Natural killer cell treated with Interleukin-12 subunit alpha and Interleukin-12 subunit beta and Interleukin-15 and Interleukin-18, amount 100 ng/mL, for 72 hours (primary cell): ENCODE results near the gene TUBG2. TPM values are rescaled to one million over a fixed set of nuclear protein-coding genes. Genes with fewer than 3 reads are reported as not detected.
"Not testable (repeated sequence)": the region's sequence is repeated elsewhere in the genome, so short reads cannot be mapped to it uniquely, and the experiment has no call there.

Experiments used
- ATAC-seq, 2 donors: fragments of 150-1000 bp; cut with Tn5 transposase in 1 of 2; sonication (Bioruptor Pico), chemical (Tn5 transposase) in 1 of 2; 2 replicates each; pipeline ENCODE4 v1.10.0; 2021
- DNase-seq: peaks from one replicate; pipeline ENCODE4 v3.0.0; 2022; ENCODE audit warnings: low spot score
- H3K27ac Mint-ChIP-seq, 2 donors: 1 replicate in 1 of 2; 2 replicates in 1 of 2; pipeline ENCODE4 v1.8.0; 2022; ENCODE audit warnings: mixed read lengths in 2 of 2, mild to moderate bottlenecking in 1 of 2, moderate library complexity in 1 of 2
- H3K27me3 Mint-ChIP-seq, 2 donors: 1 replicate in 1 of 2; 2 replicates in 1 of 2; pipeline ENCODE4 v1.8.0; 2022; ENCODE audit warnings: mixed read lengths in 2 of 2
- H3K36me3 Mint-ChIP-seq: one replicate; pipeline ENCODE4 v1.8.0; 2022; ENCODE audit warnings: mixed read lengths
- H3K4me1 Mint-ChIP-seq, 2 donors: 1 replicate in 1 of 2; 2 replicates in 1 of 2; pipeline ENCODE4 v1.8.0; 2022; ENCODE audit warnings: low read depth in 2 of 2, mixed read lengths in 2 of 2, mild to moderate bottlenecking in 1 of 2
- H3K4me3 Mint-ChIP-seq: one replicate; pipeline ENCODE4 v1.8.0; 2022; ENCODE audit warnings: mixed read lengths
- H3K9me3 Mint-ChIP-seq: 2 replicates; pipeline ENCODE4 v1.8.0; 2022; ENCODE audit warnings: mixed read lengths
- total RNA-seq, 2 donors: library from RNA; stranded (reverse); gene quantifications; one replicate each; pipeline ENCODE4 v1.2.3, GENCODE V29; 2022

TUBG2 gene
- total RNA-seq, 2 donors from 2014 or later = 3.9 to 8.0 TPM

GRCh38 chr17:42632949-42633444 lies 26.1 kb upstream of the TUBG2 start:
- Mint-ChIP-seq H3K9me3 (no peaks in the 10 kb centered on the region), H3K4me1 (peaks cover 0 to 5% of the 10 kb centered on the region in 2 donors), H3K36me3 (no peaks in the 10 kb centered on the region), H3K27ac (no peak overlapping the region), H3K27me3 (peaks cover 0 to 2% of the 10 kb centered on the region in 2 donors), H3K4me3 (no peak overlapping the region)
- ATAC-seq (no peak), DNase-seq (no peak)

- peaks cover 0 to 7% of the 10 kb centered on the region in 2 donors for H3K4me1 Mint-ChIP-seq
- H3K9me3 Mint-ChIP-seq = no peaks in the 10 kb centered on the region
- H3K27me3 Mint-ChIP-seq = peaks cover 0 to 9% of the 10 kb centered on the region in 2 donors
- DNase-seq = no peak
- H3K4me3 Mint-ChIP-seq = no peak overlapping the region
- H3K36me3 Mint-ChIP-seq = no peaks in the 10 kb centered on the region
- no peak for ATAC-seq
- H3K27ac Mint-ChIP-seq = no peak overlapping the region
Observed at GRCh38 chr17:42639525-42640113, 19.5 kb upstream of the TUBG2 start.

GRCh38 chr17:42640121-42640520 lies 19.0 kb upstream of the TUBG2 start:
- Mint-ChIP-seq H3K4me1 (peaks cover 0 to 7% of the 10 kb centered on the region in 2 donors), H3K36me3 (no peaks in the 10 kb centered on the region), H3K4me3 (no peak overlapping the region), H3K9me3 (no peaks in the 10 kb centered on the region), H3K27me3 (peaks cover 0 to 9% of the 10 kb centered on the region in 2 donors), H3K27ac (no peak overlapping the region)
- ATAC-seq = no peak
- no peak for DNase-seq

DNA sequence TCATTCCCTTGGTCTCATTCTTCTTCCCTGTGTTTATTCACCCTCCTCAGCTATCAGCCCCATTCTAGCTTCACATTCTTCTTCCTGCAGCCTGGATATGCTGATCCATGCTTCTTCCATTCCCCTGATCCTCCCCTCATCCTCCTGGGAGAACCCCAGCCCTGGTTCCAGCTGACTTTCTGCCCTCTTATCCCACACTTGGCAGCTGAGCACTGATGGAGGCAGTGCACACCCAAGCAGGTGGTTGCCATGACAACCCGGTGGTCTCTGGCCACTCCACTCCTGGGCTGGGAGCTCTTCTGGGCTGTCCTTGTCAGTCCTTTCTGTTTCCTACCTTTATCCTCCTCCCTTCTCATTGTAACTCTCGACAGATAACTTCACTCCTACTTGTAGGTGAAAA lies 16.7 kb upstream of the TUBG2 start:
- Mint-ChIP-seq H3K4me1 (peaks cover 0 to 7% of the 10 kb centered on the region in 2 donors), H3K27me3 (peaks cover 0 to 9% of the 10 kb centered on the region in 2 donors), H3K4me3 (no peak overlapping the region), H3K27ac (no peak overlapping the region), H3K36me3 (no peaks in the 10 kb centered on the region), H3K9me3 (no peaks in the 10 kb centered on the region)
- no peak for DNase-seq
- no peak for ATAC-seq

GRCh38 chr17:42647778-42648177 lies 11.3 kb upstream of the TUBG2 start:
- H3K4me3 Mint-ChIP-seq = no peak overlapping the region
- H3K9me3 Mint-ChIP-seq = no peaks in the 10 kb centered on the region
- DNase-seq (no peak), ATAC-seq (peak in 1 of 2 donors; percentile 48)
- peaks cover 9 to 10% of the 10 kb centered on the region in 2 donors for H3K4me1 Mint-ChIP-seq
- H3K27me3 Mint-ChIP-seq = peaks cover 8 to 17% of the 10 kb centered on the region in 2 donors
- H3K27ac Mint-ChIP-seq = no peak overlapping the region
- H3K36me3 Mint-ChIP-seq = no peaks in the 10 kb centered on the region

DNA sequence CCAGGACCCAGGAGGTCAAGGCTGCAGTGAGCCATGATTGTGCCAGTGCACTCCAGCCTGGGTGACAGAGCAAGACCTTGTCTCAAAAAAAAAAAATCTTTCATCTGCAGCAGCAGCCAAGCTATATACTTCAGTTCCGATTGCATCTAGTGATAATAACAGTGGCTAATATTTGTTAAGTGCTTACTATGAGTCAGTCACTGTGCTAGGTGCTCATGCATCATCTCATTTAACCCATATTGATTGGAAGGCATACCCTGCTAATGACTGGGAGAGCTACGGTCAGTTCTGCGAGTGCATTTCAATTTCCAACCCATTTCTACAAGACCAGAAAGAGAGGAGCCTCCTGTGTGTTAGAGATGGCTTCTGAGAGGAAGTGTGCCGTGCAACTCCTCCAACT lies 7.7 kb upstream of the TUBG2 start:
- DNase-seq = no peak
- no peak overlapping the region for H3K27ac Mint-ChIP-seq
- no peak for ATAC-seq
- H3K4me3 Mint-ChIP-seq = no peak overlapping the region
- no peaks in the 10 kb centered on the region for H3K36me3 Mint-ChIP-seq
- no peaks in the 10 kb centered on the region for H3K9me3 Mint-ChIP-seq
- H3K27me3 Mint-ChIP-seq = peaks cover 15 to 36% of the 10 kb centered on the region in 2 donors
- peaks cover 17 to 19% of the 10 kb centered on the region in 2 donors for H3K4me1 Mint-ChIP-seq

DNA sequence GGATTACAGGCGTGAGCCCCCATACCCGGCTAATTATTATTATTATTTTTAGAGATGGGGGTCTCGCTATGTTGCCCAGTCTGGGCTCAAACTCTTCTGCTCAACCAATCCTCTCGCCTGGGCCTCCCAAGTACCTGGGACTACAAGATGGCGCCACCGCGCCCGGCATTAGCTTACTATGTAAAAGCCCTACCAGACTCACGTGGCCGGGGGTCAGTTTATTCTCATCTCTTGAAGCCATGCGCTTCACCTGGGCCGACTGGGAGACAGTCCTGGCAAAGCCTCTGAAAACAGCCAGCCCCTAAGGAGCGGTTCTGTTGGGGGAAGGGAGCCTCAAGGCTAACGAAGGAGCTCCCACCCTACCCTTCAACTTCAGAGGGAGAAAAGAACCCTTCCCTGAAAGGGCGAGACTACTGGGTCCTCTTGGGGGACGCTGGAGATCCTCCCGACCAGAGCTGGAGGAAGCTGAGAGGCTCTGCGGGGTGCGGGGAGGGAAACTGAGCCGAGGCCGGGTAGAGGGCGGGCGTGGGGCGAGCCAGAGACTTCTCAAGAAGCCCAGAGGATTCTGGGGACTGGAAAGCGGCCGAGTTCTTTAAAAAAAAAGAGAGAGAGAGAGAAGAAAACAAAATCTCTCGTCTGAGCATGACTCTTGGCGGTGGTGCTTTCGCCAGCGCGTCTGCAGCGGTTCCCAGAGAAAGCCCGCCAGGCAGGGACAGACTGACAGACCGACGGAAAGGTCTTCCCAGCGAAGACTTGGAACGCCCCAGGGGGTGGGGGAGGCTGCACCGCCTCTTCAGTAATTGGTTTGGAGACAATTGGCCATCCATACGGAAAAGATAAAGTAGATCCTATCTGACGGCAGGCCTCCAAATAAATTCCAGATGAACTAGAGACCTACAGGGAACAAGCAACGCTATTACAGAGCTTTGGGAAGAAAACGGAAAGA lies 5.6 kb upstream of the TUBG2 start:
- Mint-ChIP-seq H3K9me3 (no peaks in the 10 kb centered on the region), H3K4me1 (peaks cover 12 to 16% of the 10 kb centered on the region in 2 donors)

GRCh38 chr17:42655528-42655927 lies 3.6 kb upstream of the TUBG2 start:
- H3K27ac Mint-ChIP-seq = no peak overlapping the region
- no peaks in the 10 kb centered on the region for H3K9me3 Mint-ChIP-seq
- no peak overlapping the region for H3K4me3 Mint-ChIP-seq
- DNase-seq = no peak
- H3K36me3 Mint-ChIP-seq = no peaks in the 10 kb centered on the region
- H3K27me3 Mint-ChIP-seq = peaks cover 8 to 23% of the 10 kb centered on the region in 2 donors
- H3K4me1 Mint-ChIP-seq = peaks cover 17 to 21% of the 10 kb centered on the region in 2 donors
- ATAC-seq = no peak

More for the DNA sequence above, 5.6 kb upstream of the TUBG2 start:
- ATAC-seq (no peak), DNase-seq (no peak)
- Mint-ChIP-seq H3K27ac (no peak overlapping the region), H3K4me3 (no peak overlapping the region), H3K27me3 (peaks cover 11 to 26% of the 10 kb centered on the region in 2 donors), H3K36me3 (no peaks in the 10 kb centered on the region)

DNA sequence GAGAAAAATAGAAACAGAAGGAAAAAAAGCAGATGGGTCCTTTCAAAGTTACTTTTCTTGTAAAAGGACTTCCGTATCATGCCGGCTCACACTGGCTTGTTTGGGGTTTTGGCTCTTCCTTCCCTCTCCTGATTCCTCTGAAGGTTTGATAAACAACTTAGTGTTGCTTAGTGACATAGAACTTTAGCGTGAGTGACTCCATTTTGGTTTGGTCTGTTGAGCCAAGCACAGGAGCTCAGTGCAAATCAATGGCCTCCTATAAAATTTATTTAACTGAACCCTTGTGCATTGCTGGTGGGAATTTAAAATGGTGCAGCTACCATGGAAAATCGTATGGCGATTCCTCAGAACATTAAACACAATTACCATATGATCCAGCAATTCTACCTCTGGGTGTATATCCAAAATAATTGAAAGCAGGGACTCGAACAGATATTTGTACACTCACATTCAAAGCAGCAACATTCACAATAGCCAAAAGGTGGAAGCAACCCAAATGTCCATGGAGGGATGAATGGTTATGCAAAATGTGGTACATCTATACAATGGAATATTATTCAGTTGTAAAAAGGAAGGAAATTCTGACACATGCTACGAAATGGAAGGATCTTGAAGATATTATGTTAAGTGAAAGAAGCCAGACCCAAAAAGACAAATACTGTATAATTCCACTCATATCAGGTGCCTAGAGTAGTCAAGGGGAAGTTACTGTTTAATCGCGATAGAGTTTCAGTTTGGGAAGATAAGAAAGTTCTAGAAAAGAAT lies 1.1 kb upstream of the TUBG2 start:
- H3K36me3 Mint-ChIP-seq = no peaks in the 10 kb centered on the region
- DNase-seq (no peak), ATAC-seq (no peak)
- H3K4me3 Mint-ChIP-seq = peak overlapping the region; percentile 59
- no peaks in the 10 kb centered on the region for H3K9me3 Mint-ChIP-seq
- H3K27me3 Mint-ChIP-seq = peaks cover 8 to 20% of the 10 kb centered on the region in 2 donors
- no peak overlapping the region for H3K27ac Mint-ChIP-seq
- H3K4me1 Mint-ChIP-seq = peaks cover 17 to 21% of the 10 kb centered on the region in 2 donors

DNA sequence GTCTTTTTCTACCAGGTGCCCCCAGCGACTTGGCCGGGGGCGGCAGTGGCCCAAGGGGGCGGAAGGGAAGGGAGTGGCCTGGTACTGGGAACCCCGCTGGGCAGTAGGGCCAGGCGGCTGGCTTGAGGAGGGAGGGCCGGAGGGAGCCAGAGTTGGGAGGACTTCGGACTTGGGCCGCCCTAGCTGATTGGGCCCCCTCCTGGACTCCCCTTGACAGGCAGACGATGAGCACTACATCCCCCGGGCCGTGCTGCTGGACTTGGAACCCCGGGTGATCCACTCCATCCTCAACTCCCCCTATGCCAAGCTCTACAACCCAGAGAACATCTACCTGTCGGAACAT lies 819 bp downstream of the TUBG2 start:
- H3K27ac Mint-ChIP-seq = not testable (repeated sequence)

DNA sequence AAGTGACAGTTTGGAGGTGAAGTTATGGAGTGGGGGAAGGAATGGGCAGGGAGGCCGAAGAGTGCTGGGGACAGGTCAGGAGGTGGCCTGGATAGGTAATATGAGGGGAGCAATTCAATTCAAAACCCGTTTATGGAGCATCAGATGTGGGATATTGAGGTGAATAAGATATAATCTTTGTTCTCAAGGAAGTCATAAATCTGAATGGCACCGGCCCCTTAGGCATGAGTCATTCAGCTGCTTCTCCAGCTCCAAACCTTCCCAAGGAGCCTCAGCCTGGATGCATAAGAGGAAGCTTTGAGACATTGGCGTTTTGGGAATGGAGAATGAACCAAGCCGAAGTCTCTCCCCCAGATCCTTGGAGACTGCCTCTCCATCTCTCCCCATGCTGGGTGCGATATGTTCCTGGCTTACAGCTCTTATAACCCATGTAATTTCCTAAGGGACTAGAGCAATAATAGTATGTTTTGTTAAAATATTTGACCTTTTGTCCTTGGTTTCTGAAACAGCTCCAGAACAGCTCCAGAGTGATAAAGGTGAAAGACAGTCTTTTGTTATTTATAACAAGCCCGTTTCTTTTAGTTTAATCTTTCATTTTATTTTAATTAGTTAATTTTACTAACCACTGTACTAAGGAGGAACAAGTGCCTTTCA lies 1.7 kb downstream of the TUBG2 start:
- H3K36me3 Mint-ChIP-seq = no peaks in the 10 kb centered on the region
- no peak overlapping the region for H3K27ac Mint-ChIP-seq
- DNase-seq = no peak
- H3K27me3 Mint-ChIP-seq = peaks cover 0 to 4% of the 10 kb centered on the region in 2 donors
- no peak overlapping the region for H3K4me3 Mint-ChIP-seq
- no peak for ATAC-seq
- H3K4me1 Mint-ChIP-seq = peaks cover 11 to 17% of the 10 kb centered on the region in 2 donors
- no peaks in the 10 kb centered on the region for H3K9me3 Mint-ChIP-seq

More for the DNA sequence above, 819 bp downstream of the TUBG2 start:
- peak overlapping the region; percentile 8 for H3K4me3 Mint-ChIP-seq
- H3K27me3 Mint-ChIP-seq, DNase-seq, H3K36me3 Mint-ChIP-seq, ATAC-seq, H3K9me3 Mint-ChIP-seq: not testable (repeated sequence)
- H3K4me1 Mint-ChIP-seq = peaks cover 17 to 21% of the 10 kb centered on the region in 2 donors

DNA sequence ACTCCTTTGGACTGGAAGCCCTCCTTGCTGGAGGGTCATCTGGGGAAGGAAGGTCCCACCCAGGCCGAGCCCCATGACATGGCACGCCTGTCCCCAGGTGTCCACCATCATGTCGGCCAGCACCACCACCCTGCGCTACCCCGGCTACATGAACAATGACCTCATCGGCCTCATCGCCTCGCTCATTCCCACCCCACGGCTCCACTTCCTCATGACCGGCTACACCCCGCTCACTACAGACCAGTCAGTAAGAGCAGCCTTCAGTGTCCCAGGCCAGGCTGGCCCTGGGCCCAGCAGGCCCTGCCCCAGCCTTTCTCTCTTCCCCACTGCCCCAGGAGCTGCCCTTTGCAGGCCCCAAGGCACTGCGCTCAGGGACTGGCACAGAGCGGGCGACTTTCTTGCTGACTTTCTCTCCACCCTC lies 6.5 kb downstream of the TUBG2 start:
- DNase-seq = no peak
- Mint-ChIP-seq H3K9me3 (no peaks in the 10 kb centered on the region), H3K4me3 (no peak overlapping the region), H3K4me1 (peaks cover 3 to 9% of the 10 kb centered on the region in 2 donors), H3K36me3 (no peaks in the 10 kb centered on the region), H3K27me3 (peaks cover 6 to 11% of the 10 kb centered on the region in 2 donors), H3K27ac (no peak overlapping the region)
- no peak for ATAC-seq

DNA sequence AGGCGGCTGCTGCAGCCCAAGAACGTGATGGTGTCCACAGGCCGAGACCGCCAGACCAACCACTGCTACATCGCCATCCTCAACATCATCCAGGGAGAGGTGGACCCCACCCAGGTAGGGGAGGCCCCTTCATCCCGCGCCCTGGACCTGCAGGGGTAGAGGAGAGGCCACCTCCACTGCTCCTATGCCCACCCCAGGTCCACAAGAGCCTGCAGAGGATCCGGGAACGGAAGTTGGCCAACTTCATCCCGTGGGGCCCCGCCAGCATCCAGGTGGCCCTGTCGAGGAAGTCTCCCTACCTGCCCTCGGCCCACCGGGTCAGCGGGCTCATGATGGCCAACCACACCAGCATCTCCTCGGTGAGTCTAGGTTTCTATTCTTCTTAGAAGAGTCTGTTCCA lies 7.0 kb downstream of the TUBG2 start:
- not testable (repeated sequence) for H3K9me3 Mint-ChIP-seq, H3K36me3 Mint-ChIP-seq, ATAC-seq, H3K4me1 Mint-ChIP-seq, H3K27ac Mint-ChIP-seq, DNase-seq, H3K4me3 Mint-ChIP-seq
- peaks cover 7 to 11% of the 10 kb centered on the region in 2 donors for H3K27me3 Mint-ChIP-seq
